GM18508 (cell line): ENCODE measurements around the gene RELT.

Experiments used
- ATAC-seq: cut with Tn5 transposase; IDR thresholded peaks from one replicate; pipeline ENCODE4 v1.9.1; 2021; ENCODE audit warnings: moderate number of reproducible peaks; ENCODE audit not compliant: insufficient read depth, unreplicated experiment

RELT gene

GRCh38 chr11:73346186-73346935 is 29.8 kb upstream of the RELT start:
- ATAC-seq: no peak

GRCh38 chr11:73347067-73347466 is 29.1 kb upstream of the RELT start:
- ATAC-seq: no peak

- no peak for ATAC-seq
These were observed 27.4 kb upstream of the RELT start for GRCh38 chr11:73348838-73349237.

GRCh38 chr11:73349633-73350032 is 26.6 kb upstream of the RELT start:
- no peak for ATAC-seq

- no peak for ATAC-seq
These were observed 25.1 kb upstream of the RELT start for GRCh38 chr11:73350908-73351636.

- no peak for ATAC-seq
These were observed 22.8 kb upstream of the RELT start for GRCh38 chr11:73353422-73353821.

- no peak for ATAC-seq
These were observed 21.1 kb upstream of the RELT start for GRCh38 chr11:73355109-73355508.

GRCh38 chr11:73356979-73357860 is 19.0 kb upstream of the RELT start:
- no peak for ATAC-seq

GRCh38 chr11:73358071-73358470 is 18.1 kb upstream of the RELT start:
- ATAC-seq: no peak

GRCh38 chr11:73359341-73359740 is 16.9 kb upstream of the RELT start:
- ATAC-seq: no peak

GRCh38 chr11:73359930-73360742 is 16.1 kb upstream of the RELT start:
- no peak for ATAC-seq

- no peak for ATAC-seq
These were observed 15.3 kb upstream of the RELT start for GRCh38 chr11:73360743-73361369.

GRCh38 chr11:73361953-73362776 is 14.0 kb upstream of the RELT start:
- no peak for ATAC-seq

- no peak for ATAC-seq
These were observed 13.1 kb upstream of the RELT start for GRCh38 chr11:73363147-73363546.

GRCh38 chr11:73365352-73366264 is 10.6 kb upstream of the RELT start:
- ATAC-seq: no peak

GRCh38 chr11:73366265-73366610 is 10.0 kb upstream of the RELT start:
- ATAC-seq: no peak

GRCh38 chr11:73366953-73367352 is 9.2 kb upstream of the RELT start:
- no peak for ATAC-seq

GRCh38 chr11:73367482-73368024 is 8.6 kb upstream of the RELT start:
- ATAC-seq: no peak
